Cardiac muscle cell (in vitro differentiated cells and primary cell): ENCODE results near the gene RAB7A. TPM values are rescaled to one million over a fixed set of nuclear protein-coding genes. Genes with fewer than 3 reads are reported as not detected.

Experiments
- DNase-seq, 2 donors: peaks; one replicate each; pipeline versions ENCODE4 v3.0.0 to v3.0.0-alpha.2; 2010 to 2017; ENCODE audit warnings: low read depth in 1 of 2, low spot score in 1 of 2
- H3K27ac ChIP-seq: fragments of 200-600 bp; sonication (generic); 2 replicates; pipeline ENCODE4 v1.5.1; 2016
- H3K27me3 ChIP-seq: fragments of 200-600 bp; sonication (generic); 2 replicates; pipeline ENCODE4 v1.6.0; 2016; ENCODE audit warnings: control low read depth
- H3K36me3 ChIP-seq: fragments of 200-600 bp; sonication (generic); 2 replicates; pipeline ENCODE4 v1.5.1; 2016; ENCODE audit warnings: control low read depth
- H3K4me1 ChIP-seq: fragments of 200-600 bp; sonication (generic); 2 replicates; pipeline ENCODE4 v1.8.1; 2017; ENCODE audit warnings: low read depth, mild to moderate bottlenecking, mixed run types
- H3K4me3 ChIP-seq: fragments of 200-600 bp; sonication (generic); 2 replicates; pipeline ENCODE4 v1.5.1; 2016; ENCODE audit warnings: mild to moderate bottlenecking
- H3K9me3 ChIP-seq: fragments of 200-600 bp; sonication (generic); 2 replicates; pipeline ENCODE4 v1.5.1; 2017; ENCODE audit warnings: low read depth, mild to moderate bottlenecking, control low read depth
- CTCF ChIP-seq: IDR thresholded peaks from 2 replicates; pipeline ENCODE4 v1.5.1; 2012; ENCODE audit warnings: low read depth, mild to moderate bottlenecking, low read length
- polyA plus RNA-seq: library from polyadenylated mRNA; unstranded; fragments of >200 nt; fragmentation: Nextera tagmentation; extraction: Ambion mirVana; gene quantifications from 2 replicates; pipeline ENCODE4 v1.2.1, GENCODE V29; 2016
- total RNA-seq: library from RNA; depleted of rRNA; stranded (reverse); fragments of >200 nt; gene quantifications from 2 replicates; pipeline ENCODE4 v1.2.3, GENCODE V29; 2016

The RAB7A gene
- total and polyA plus RNA-seq, 2 experiments from 2014 or later: 62.3 to 189 TPM

- DNase-seq: no peak
- H3K9me3 ChIP-seq: no peaks in the 10 kb centered on the region
- H3K36me3 ChIP-seq: no peaks in the 10 kb centered on the region
- H3K27ac ChIP-seq: no peak overlapping the region
- no peak overlapping the region for H3K4me3 ChIP-seq
- H3K27me3 ChIP-seq: no peaks in the 10 kb centered on the region
- H3K4me1 ChIP-seq: peaks cover 14% of the 10 kb centered on the region
- no peak for TF ChIP-seq CTCF
Observed at GRCh38 chr3:128844502-128844901, 118.5 kb downstream of the RAB7A start.

DNA sequence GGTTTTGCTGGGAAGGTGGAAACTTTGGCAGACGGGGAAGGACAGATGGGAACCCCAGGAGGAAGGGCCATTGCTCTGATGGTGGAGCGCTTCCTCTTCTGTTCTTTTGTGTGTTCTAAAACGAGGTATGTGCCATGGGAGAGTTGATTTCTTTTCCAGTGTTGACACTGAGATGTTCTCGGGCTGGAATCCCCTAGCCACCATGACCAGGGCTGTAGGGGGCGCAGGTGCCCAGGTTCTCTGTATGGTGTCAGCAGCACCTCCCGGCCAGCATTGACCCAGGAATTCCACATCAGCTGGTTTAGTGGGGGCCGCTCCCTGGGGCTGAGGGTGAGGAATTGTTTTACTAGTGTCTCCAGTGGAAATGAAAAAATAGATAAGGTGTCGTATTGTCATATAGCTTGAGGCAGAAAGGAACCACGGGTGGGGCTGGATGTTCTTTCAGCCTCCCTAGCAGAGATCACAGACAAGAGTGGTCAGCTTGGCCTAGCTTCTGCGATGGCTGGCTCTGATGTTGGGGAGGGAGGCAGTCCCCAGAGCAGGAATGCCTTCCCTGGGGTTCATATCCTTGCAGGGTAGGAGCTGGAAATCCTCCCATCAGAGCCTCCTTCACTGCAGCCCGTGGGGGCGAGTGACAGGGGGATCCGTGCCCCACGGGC lies 119.3 kb downstream of the RAB7A start:
- TF ChIP-seq CTCF: peak; percentile 28
- H3K4me3 ChIP-seq: no peak overlapping the region

DNA sequence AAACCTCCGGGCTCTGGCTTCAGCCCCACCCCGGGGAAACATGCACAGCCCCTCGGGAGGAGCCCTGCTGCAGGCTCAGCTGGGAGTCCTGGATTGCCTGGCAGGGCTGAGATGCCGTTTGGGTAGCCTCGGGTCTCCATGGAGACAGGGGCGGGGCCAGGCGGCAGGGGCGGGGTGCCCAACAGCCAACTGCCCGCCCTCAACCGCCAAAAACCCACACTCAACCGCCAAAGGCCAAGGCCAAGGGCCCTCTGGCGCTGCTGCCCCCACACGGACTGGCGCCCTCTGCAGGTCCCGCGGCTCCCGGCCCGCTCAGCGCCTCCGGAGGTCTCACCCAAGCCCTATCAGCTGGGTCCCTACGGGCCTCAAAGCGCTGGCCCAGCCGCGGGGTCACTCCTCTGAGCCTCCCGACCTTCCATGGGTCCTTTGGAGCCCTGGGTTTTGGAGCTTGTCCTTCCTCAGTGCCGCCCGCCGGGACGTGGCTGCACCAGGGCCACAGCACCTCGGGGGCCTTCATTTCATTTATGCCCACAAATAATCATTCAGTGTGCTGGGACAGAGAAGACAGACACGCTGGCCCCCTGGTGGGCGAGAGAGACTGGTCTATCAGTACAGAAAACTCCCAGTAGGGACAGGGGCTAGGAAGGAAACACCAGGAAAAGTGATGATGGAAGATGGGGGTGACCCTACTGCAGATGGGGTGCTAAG lies 119.9 kb downstream of the RAB7A start:
- Histone ChIP-seq H3K9me3 (no peaks in the 10 kb centered on the region), H3K4me3 (no peak overlapping the region), H3K27ac (peak overlapping the region; percentile 53), H3K27me3 (no peaks in the 10 kb centered on the region), H3K4me1 (peaks cover 8% of the 10 kb centered on the region), H3K36me3 (no peaks in the 10 kb centered on the region)
- TF ChIP-seq CTCF: peak; percentile 66
- peak; percentile 83 to 89 for DNase-seq

More for the DNA sequence above, 119.3 kb downstream of the RAB7A start:
- H3K9me3 ChIP-seq: no peaks in the 10 kb centered on the region
- H3K27ac ChIP-seq: peak overlapping the region; percentile 9
- DNase-seq: peak in 1 of 2 donors; percentile 17
- H3K27me3 ChIP-seq: no peaks in the 10 kb centered on the region
- H3K4me1 ChIP-seq: peaks cover 9% of the 10 kb centered on the region
- no peaks in the 10 kb centered on the region for H3K36me3 ChIP-seq

DNA sequence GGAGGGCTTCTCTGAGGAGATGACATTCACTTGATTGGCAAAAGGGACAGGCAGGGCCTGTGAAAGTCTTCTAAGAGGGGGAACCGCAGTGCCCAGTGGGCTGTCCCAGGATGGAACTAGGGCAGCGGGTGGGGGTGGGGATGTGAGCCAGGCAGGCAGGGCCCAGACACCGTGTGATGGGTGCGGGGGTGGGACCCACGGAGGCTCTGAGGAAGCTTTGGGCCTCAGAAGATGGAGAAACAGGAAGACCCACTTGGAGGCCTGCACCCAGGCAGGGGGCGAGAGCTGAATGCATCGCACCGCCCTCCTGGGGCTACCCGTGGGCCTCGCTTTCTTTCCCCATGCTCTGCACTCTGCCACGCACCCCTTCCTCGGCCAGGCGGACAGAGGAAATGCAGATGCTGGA lies 120.5 kb downstream of the RAB7A start:
- TF ChIP-seq CTCF: no peak
- Histone ChIP-seq H3K4me3 (no peak overlapping the region), H3K9me3 (no peaks in the 10 kb centered on the region), H3K36me3 (no peaks in the 10 kb centered on the region), H3K4me1 (peaks cover 8% of the 10 kb centered on the region), H3K27ac (peak overlapping the region; percentile 5), H3K27me3 (no peaks in the 10 kb centered on the region)
- DNase-seq: no peak

DNA sequence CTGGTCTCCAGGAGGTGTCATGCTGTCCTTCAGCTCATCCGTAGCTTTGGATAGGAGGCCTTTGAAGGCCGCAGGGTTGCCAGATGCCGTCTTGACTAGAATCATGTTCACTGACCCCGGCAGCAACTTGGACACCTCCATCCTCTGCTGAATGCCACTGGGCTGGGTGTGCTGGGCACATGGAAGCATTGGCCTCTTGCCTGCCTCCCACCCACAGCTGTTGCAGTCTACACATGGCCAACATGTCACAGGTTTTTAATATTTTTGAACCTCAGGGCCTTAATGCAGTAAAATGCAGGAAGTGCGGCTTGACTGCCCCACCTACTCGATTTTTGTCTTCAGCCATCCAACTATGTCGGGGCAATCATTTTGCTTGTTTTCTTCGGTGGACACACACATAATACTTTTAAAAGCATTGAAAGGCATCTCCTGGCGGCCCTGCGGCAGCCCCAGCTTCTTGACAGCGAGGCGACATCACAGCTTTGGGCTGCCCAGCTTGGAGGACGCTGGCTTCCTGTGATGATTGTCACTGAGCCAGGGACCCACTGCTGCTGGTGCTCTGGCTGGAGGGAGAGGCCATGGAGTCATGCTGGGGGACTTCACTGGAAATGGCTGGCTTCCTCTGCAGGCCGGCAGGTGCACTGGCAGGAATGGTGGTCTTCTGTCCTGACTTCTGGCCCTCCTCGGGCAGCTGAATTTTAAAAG lies 121.8 kb downstream of the RAB7A start:
- no peak for DNase-seq
- no peak overlapping the region for H3K4me3 ChIP-seq
- H3K27ac ChIP-seq: no peak overlapping the region
- H3K27me3 ChIP-seq: no peaks in the 10 kb centered on the region
- H3K4me1 ChIP-seq: peaks cover 8% of the 10 kb centered on the region
- H3K9me3 ChIP-seq: no peaks in the 10 kb centered on the region
- H3K36me3 ChIP-seq: no peaks in the 10 kb centered on the region
- no peak for TF ChIP-seq CTCF
